Measurements from ENCODE around the gene UBE2G1.
"Not testable (repeated sequence)": the region's sequence is repeated elsewhere in the genome, so short reads cannot be mapped to it uniquely, and the experiment has no call there.

UBE2G1 gene

GRCh38 chr17:4375039-4375748 is 8.7 kb upstream of the UBE2G1 start:
- peak; percentile 47 to 76 for DNase-seq

GRCh38 chr17:4369557-4370230 is 3.2 kb upstream of the UBE2G1 start:
- no peak for DNase-seq

DNA sequence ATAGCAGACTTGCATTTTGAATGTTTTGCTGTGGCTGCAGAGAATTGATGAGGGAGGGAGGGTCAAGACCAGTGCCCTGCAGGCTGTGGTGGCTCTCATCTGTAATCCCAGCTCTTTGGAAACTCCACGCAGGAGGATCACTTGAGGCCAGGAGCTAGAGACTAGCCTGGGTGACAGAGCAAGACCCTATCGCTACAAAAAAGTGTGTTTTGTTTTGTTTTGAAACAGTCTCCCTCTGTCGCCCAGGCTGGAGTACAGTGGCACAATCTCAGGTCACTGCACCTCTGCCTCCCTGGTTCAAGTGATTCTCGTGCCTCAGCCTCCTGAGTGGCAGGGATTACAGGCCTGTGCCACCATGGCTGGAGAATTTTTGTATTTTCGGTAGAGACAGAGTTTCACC is 1.9 kb upstream of the UBE2G1 start:
- DNase-seq: no peak

- not testable (repeated sequence) for DNase-seq
Observed at GRCh38 chr17:4367177-4367576, 702 bp upstream of the UBE2G1 start.

DNA sequence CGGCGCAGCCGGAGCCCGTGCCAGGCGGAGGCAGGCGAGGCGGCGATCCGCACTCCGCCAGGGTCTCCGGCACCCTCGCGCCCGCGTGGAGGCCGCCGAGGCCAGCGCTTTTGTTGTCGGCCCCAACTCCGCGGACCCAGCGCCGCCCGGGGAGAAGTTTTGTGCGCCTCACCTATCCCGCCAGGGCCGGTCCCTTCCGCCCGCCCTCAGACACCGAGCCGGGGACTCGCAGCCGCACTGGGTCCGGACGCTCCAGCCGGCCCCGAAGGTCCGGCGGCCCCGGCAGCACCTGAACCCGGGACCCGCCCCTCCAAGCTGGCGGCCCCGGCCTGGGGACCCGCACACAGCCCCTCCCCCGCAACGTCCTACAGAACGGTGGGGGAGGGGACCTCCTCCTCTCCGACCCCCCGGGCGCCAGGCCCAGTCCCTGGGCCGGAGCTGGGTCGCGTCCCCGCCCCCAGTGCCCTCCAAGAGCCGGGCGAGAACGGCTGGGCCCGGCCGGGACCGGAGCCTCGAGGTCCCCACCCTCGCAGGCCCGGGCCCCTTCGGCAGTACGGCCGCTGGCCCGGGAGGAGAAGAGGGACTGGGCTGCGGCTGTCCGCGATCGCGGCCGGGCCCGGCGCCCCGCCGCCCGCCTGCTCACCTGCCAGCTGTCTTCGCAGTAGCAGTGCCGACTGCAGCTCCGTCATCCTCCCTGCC is 698 bp downstream of the UBE2G1 start:
- DNase-seq: peak in 1 of 2 donors; percentile 12

DNA sequence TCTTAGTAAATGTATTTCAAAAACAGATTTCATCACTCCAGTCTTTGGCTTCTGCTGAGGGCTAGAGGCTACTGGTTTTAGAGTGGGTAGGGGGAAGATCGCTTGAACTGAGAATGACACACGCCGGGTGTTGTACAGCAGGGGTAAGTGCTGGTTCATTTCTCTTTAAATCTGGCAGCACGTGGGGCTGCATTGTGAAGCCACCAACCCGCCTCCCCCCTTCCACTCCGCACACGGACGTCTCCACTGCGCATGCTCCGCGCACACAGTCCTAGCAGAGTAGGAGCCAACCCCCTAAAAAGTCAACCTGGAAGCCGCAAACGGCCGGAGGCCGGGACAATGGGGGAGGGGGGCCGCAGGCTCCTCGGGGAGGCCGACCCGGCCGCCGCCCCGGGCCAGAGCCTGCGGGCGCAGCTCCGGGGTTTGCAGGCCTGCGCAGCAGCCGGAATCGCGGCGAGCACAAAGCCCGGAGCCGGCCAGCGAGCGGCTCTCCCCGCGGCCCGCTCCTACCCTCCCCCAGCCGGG is 1.3 kb downstream of the UBE2G1 start:
- peak; percentile 94 to 95 for DNase-seq

DNA sequence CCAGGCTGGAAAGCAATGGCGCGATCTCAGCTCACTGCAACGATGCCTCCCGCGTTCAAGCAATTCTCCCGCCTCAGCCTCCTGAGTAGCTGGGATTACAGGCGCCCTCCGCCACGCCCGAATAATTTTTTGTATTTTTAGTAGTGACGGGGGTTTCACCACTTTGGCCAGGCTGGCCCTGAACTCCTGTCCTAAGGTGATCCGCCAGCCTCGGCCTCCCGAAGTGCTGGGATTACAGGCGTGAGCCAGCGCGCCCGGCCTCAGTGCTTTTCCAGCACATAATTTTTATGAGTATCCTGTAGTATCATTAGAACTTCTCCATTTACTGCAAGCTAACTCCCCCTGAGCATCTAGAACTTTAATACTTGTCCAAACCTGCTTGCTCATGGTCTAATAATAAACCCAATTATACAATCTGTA is 1.8 kb downstream of the UBE2G1 start:
- DNase-seq: no peak

DNA sequence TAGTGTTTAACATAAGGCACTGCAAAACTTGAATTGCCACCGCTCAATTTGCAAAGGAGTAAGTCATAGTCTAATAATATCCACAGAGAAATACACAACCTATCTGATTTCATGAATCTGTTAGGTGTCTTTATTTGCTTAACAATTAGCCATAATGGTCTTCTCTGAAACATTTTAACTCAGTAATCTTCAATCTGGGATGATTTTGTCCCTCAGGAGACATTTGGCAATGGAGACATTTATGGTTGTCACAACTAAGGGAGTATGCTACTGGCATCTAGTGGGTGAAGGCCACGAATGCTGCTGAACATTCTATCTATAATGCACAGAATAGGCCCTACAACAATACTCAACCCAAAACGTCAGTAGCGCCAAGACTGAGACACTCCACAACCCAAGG is 4.3 kb downstream of the UBE2G1 start:
- no peak for DNase-seq

- no peak for DNase-seq
Observed at GRCh38 chr17:4358154-4358553, 8.3 kb downstream of the UBE2G1 start.

GRCh38 chr17:4357671-4358070 is 8.8 kb downstream of the UBE2G1 start:
- DNase-seq: no peak

GRCh38 chr17:4357030-4357628 is 9.3 kb downstream of the UBE2G1 start:
- DNase-seq: no peak

GRCh38 chr17:4354862-4355514 is 11.5 kb downstream of the UBE2G1 start:
- no peak for DNase-seq

GRCh38 chr17:4354206-4354605 is 12.3 kb downstream of the UBE2G1 start:
- no peak for DNase-seq

GRCh38 chr17:4350214-4350613 is 16.3 kb downstream of the UBE2G1 start:
- DNase-seq: not testable (repeated sequence)

DNA sequence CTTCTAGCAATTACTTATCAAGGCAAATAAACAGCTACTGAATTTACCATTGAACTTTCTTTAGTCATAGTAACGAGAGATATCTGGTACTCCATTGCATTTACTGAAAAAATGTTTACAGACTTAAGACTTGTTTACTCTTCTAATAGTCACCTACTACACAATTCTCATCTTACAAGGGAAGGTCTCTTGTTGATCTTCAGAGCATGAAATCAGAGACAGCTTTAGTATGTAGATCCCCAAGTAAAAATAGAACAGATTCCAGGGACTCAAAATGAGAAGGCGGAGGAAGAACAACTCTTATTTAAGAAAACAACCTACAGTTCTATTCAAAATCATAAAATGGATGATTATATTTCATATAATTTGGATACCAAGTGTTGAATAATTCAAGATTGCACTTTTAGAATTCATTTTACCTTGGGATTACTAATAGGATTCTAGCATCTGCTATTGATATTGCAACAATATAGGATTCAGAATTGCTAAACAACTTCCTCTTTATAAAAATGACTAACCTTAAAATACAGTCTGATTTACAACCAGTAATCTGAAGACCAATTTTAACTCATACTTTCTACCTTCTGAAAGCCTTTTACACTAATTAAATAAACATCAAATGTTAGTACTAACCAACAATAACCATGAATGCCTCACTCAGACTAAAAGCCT is 20.8 kb downstream of the UBE2G1 start:
- peak in 1 of 2 donors; percentile 54 for DNase-seq

- no peak for DNase-seq
Observed at GRCh38 chr17:4344926-4345325, 21.5 kb downstream of the UBE2G1 start.

- DNase-seq: no peak
Observed at GRCh38 chr17:4342535-4342934, 23.9 kb downstream of the UBE2G1 start.

GRCh38 chr17:4341616-4341977 is 24.9 kb downstream of the UBE2G1 start:
- DNase-seq: no peak

DNA sequence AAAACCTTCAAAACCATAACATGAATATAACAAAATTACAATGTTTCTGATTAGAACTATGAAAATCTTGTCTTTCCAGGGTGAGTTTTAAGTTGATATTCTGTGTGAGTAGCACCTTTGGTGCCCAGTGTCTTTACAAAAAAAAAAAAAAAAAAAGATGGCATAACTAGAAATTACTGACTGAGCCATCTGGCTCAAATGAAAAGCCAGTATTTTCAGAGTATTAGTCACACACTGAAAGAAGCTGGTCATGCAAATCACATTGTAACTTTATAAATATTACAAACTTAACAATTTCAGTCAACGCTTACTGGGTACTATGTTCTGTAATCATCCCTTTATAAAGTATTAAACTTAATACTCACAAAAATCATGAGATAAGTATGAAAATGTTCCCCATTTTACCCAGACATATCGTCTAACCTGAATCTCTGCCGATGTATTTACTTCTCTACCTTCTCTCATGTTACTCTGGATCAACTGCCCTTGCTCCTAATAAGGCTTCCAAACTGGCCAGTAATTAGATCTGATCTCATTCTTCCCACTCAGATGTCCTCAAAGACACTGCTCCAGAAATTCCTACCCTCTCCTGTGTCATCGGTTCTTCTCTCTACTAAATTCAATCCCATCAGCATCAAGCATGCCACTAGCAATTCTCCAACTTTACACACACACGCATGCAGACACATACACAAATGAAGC is 25.4 kb downstream of the UBE2G1 start:
- DNase-seq: no peak

GRCh38 chr17:4334776-4335584 is 31.5 kb downstream of the UBE2G1 start:
- no peak for DNase-seq

Measured in inflammatory macrophage (primary cell).